Left ventricle myocardium inferior (tissue), 1 donor: ENCODE data around the gene PDE1C. TPM values are rescaled to one million over a fixed set of nuclear protein-coding genes. Genes with fewer than 3 reads are reported as not detected.

Experiments
- DNase-seq: peaks from one replicate; pipeline ENCODE4 v3.0.0-alpha.2; 2020
- H3K27ac ChIP-seq: fragments of 200-600 bp; replicated peaks from 2 replicates; pipeline ENCODE4 v1.8.0; 2021
- H3K27me3 ChIP-seq: fragments of 200-600 bp; 2 replicates; pipeline ENCODE4 v1.8.0; 2021; ENCODE audit warnings: low read depth
- H3K36me3 ChIP-seq: fragments of 200-600 bp; 2 replicates; pipeline ENCODE4 v1.8.0; 2021
- H3K4me1 ChIP-seq: fragments of 200-600 bp; 2 replicates; pipeline ENCODE4 v1.8.0; 2021
- H3K4me3 ChIP-seq: fragments of 200-600 bp; 2 replicates; pipeline ENCODE4 v1.8.0; 2021; ENCODE audit warnings: mild to moderate bottlenecking, moderate library complexity
- H3K9me3 ChIP-seq: fragments of 200-600 bp; replicated peaks from 2 replicates; pipeline ENCODE4 v1.8.0; 2021
- intact Hi-C: fragments of 100-400 bp; cut with micrococcal nuclease; formaldehyde crosslinking; loops from one replicate; pipeline ENCODE4 v1.11.0; 2022
- total RNA-seq: library from RNA; stranded (reverse); fragmentation: NEBNext Ultra II Directional; extraction: Animal tissue kit (Norgen Biotek cat#: 25700); gene quantifications from one replicate; pipeline ENCODE4 v1.2.1, GENCODE V29; 2021
- TF ChIP-seq, protein P1 (sequence below): fragments of 200-600 bp; IDR thresholded peaks from 2 replicates; pipeline ENCODE4 v1.8.0; 2021; ENCODE audit warnings: antibody characterized with exemption, mild to moderate bottlenecking, borderline replicate concordance
- donor health status: DM: no; HTN: yes; CAD: no; lungs with severe emphysema.

Gene PDE1C
- total RNA-seq, 1 donor from 2014 or later: 207 TPM

DNA sequence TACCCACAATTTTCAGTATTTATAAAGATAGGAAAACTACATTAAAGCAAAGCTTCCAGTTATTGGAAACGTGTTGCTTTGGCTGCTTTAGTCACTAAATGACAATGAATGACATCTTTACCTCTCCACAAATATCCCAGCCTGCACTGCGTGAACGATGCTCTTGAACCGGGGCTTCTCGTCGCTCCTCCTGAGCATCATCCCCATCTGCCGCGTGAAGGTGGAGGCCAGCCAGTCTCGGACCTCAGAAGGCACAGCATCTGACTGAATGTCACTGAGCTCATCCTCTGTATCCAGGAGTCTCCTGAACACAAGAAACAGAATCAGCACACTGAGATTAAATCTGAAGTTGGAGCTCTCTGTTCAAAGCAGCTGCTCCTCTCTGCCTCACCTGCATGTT lies 191.3 kb downstream of the PDE1C start:
- Histone ChIP-seq H3K4me1 (peaks cover 61% of the 10 kb centered on the region), H3K9me3 (no peaks in the 10 kb centered on the region)
- intact Hi-C loops: no loop called here

DNA sequence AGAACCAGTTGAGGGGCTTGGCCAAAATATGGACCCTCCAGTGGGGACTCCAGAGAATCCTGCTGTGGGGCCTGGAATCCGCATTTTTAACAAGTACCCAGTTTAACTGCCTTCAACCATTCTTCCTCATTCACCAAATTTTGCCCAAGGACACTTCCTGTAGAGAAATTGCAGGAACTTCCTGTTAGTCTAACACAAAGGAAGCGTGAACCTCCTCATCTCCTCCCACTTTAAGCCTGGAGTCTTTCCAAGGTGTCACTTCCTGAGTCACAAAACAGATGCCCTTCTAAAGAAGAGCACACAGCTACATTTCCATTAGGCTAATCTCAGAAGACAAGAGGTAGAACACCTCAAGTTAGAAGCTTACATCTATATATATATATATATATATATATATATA lies 194.8 kb downstream of the PDE1C start:
- H3K27me3 ChIP-seq: no peaks in the 10 kb centered on the region
- peak overlapping the region; percentile 72 for H3K27ac ChIP-seq
- peaks cover 32% of the 10 kb centered on the region for H3K4me1 ChIP-seq
- H3K36me3 ChIP-seq: peaks cover 22% of the 10 kb centered on the region
- H3K9me3 ChIP-seq: no peaks in the 10 kb centered on the region
- TF ChIP-seq, protein P1, sequence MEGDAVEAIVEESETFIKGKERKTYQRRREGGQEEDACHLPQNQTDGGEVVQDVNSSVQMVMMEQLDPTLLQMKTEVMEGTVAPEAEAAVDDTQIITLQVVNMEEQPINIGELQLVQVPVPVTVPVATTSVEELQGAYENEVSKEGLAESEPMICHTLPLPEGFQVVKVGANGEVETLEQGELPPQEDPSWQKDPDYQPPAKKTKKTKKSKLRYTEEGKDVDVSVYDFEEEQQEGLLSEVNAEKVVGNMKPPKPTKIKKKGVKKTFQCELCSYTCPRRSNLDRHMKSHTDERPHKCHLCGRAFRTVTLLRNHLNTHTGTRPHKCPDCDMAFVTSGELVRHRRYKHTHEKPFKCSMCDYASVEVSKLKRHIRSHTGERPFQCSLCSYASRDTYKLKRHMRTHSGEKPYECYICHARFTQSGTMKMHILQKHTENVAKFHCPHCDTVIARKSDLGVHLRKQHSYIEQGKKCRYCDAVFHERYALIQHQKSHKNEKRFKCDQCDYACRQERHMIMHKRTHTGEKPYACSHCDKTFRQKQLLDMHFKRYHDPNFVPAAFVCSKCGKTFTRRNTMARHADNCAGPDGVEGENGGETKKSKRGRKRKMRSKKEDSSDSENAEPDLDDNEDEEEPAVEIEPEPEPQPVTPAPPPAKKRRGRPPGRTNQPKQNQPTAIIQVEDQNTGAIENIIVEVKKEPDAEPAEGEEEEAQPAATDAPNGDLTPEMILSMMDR: no peak
- intact Hi-C loops: no loop called here
- DNase-seq: no peak
- no peak overlapping the region for H3K4me3 ChIP-seq

More for the DNA sequence above, 191.3 kb downstream of the PDE1C start:
- TF ChIP-seq, protein P1: no peak
- H3K27ac ChIP-seq: peak overlapping the region; percentile 2
- no peak overlapping the region for H3K4me3 ChIP-seq
- no peak for DNase-seq
- H3K27me3 ChIP-seq: no peaks in the 10 kb centered on the region
- H3K36me3 ChIP-seq: peaks cover 7% of the 10 kb centered on the region

DNA sequence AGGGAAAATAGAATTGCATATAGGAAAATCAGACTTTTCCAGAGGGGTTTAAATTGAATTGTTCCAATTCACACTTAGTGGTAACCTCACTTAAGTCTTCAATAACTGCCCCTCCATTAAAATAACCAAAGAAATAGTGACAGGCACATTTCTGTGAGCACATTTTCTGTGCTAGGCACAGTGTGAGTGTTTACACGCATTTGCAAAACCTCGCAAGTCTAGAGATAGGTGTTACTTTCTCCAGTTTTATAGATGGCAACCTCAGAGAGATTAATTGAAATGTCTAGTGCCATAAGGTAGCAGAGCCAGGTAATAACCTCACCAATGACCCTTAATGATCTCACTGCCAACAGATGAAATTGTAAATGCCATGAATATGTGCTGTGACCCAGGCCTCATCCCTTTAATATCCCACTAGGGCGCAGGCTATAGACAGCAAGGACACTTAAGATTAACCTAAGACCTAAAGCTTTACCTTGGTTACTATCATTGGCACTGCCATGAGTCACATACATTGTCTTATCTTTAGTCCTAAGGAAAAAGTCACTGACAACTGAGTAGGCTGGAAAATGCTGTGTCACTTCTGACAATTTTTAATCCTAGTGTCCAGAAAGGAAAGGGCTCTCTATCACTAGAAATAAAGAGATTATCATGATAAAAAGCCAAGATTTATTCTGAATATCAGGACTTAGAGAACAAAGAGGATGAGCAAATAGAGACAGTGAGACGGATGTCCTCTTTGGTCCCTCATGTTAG lies 195.4 kb downstream of the PDE1C start:
- H3K9me3 ChIP-seq: no peaks in the 10 kb centered on the region
- TF ChIP-seq, protein P1: no peak
- H3K36me3 ChIP-seq: peaks cover 22% of the 10 kb centered on the region
- H3K27ac ChIP-seq: peak overlapping the region; percentile 72
- H3K4me3 ChIP-seq: no peak overlapping the region
- peaks cover 32% of the 10 kb centered on the region for H3K4me1 ChIP-seq
- no peaks in the 10 kb centered on the region for H3K27me3 ChIP-seq
- intact Hi-C loops: no loop called here
- no peak for DNase-seq

DNA sequence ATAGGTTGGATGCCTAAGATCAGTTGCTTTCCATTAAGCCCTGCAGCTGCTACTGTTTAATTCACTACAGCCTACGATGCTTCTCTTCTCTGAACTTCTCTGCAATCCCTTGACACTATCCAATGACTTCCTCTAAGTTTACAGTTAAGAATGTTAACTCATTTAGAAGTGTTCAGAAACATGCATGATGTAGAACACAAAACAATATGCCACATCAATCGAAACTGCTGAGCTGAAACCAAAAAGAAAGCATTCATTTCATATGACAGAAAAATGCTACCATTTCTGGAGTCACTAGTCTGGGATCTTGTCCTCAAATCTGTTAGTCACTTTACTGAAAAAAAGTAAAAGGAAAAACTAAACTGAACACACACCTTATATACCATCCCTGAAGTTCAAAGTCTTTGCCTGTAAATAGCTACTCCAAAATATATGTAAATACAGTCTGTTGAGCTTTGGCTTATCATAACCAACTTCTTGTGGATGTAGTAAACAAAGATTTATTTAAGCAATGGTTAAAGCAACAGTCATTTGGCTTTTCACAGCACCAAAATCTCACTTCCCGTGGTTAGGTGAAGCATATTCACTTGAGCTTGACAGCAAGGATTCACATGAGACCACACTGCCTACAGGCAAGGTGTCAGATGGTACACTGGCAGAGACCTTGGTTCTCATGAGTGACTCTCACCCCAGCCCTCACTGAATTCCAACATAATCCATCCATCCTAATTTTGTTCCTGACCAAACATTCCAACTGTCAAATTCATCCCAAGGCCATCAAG lies 196.2 kb downstream of the PDE1C start:
- no peak for DNase-seq
- peaks cover 5% of the 10 kb centered on the region for H3K9me3 ChIP-seq
- H3K36me3 ChIP-seq: peaks cover 29% of the 10 kb centered on the region
- no peak overlapping the region for H3K4me3 ChIP-seq
- peaks cover 32% of the 10 kb centered on the region for H3K4me1 ChIP-seq
- peak overlapping the region; percentile 72 for H3K27ac ChIP-seq
- no peaks in the 10 kb centered on the region for H3K27me3 ChIP-seq
- intact Hi-C loops: no loop called here
- TF ChIP-seq, protein P1: no peak

DNA sequence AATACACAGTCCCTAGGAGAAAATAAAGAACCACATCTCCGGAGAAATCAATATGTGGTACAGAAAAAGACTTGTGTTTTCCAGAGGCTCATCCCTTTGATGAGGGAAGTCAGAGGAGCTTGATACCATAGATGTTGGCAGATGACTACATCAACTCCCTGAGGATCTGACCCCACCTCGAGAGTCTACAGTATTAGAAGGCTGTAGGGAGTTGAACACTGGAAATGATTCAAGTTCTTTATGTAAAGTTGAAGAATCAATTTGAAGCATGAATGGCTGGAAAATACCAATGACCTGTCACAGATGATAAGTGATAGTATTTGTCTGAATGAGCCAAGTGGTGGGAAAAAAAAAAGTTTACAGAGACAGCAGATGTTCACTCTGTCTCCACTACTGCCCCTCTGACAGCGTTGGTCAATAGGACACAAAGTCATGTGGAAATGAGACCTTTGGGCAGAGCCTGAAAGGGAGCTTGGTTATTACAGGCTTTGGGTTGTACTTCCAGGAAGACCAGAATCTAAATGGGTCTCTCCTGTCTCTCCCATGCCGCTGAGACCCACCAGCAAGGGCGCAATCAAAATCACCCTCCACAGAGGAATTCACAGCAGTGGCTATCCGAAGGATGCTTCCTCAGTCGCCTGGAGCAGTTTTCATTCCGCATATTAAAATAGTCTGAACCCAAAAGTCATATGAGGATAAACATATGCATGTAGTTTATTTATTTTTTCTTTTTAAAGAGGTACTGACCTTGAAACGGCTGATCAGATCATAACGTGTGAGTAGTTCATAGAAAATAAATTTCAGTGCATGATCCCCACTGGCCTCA lies 197.4 kb downstream of the PDE1C start:
- no peak for DNase-seq
- intact Hi-C loops: no loop called here
- peaks cover 35% of the 10 kb centered on the region for H3K36me3 ChIP-seq
- peaks cover 17% of the 10 kb centered on the region for H3K9me3 ChIP-seq
- H3K4me1 ChIP-seq: peaks cover 32% of the 10 kb centered on the region
- no peak overlapping the region for H3K27ac ChIP-seq
- H3K4me3 ChIP-seq: no peak overlapping the region
- TF ChIP-seq, protein P1: no peak
- H3K27me3 ChIP-seq: no peaks in the 10 kb centered on the region
